Endothelial cell of umbilical vein (primary cell): ENCODE results near the gene UNC5B. TPM values are rescaled to one million over a fixed set of nuclear protein-coding genes. Genes with fewer than 3 reads are reported as not detected.

ENCODE experiments used
- BruUV-seq: library from RNA; stranded (reverse); fragments of 400-500 nt; replicated peaks from 2 replicates; lab custom pipeline; 2021; lab: Mats Ljungman, UMichigan
- CTCF ChIA-PET: fragments of 300-600, 350-600 bp; sonication (Branson Sonifier 250); formaldehyde crosslinking; loops from one replicate; lab custom pipeline; 2021; ENCODE audit warnings: antibody characterized with exemption, inconsistent platforms; lab: Charles Lee
- POLR2A ChIA-PET: fragments of 300-600, 350-600 bp; sonication (Branson Sonifier 250); formaldehyde crosslinking; loops from one replicate; lab custom pipeline; 2021; ENCODE audit warnings: antibody characterized with exemption, inconsistent platforms; lab: Charles Lee
- DNase-seq: peaks from one replicate; pipeline ENCODE4 v3.0.0-alpha.2; 2011; ENCODE audit warnings: low read depth, low spot score
- FAIRE-seq: peaks from 2 replicates; lab custom pipeline; 2011; peaks lifted over from hg19 to GRCh38; lab: Jason Lieb, UNC
- H2AFZ ChIP-seq: 2 replicates; pipeline ENCODE4 v1.6.0; 2012; ENCODE audit warnings: low read depth, low read length, control low read depth, inconsistent platforms
- H3K27ac ChIP-seq: 2 replicates; pipeline ENCODE4 v1.5.1; 2011; ENCODE audit warnings: low read depth, mild to moderate bottlenecking, control low read depth, low read length, moderate library complexity; ENCODE audit not compliant: insufficient read depth
- H3K27me3 ChIP-seq, 2 experiments: 2 replicates each; pipeline versions ENCODE4 v1.6.0 to v1.6.1; 2011; ENCODE audit warnings: low read length in 2 of 2, mixed read lengths in 1 of 2; ENCODE audit not compliant: control insufficient read depth in 2 of 2, insufficient read depth in 2 of 2
- H3K36me3 ChIP-seq, 2 experiments: 2 replicates in 1 of 2; 3 replicates in 1 of 2; pipeline ENCODE4 v1.5.1; 2011; ENCODE audit warnings: low read length in 2 of 2, mild to moderate bottlenecking in 1 of 2, moderate library complexity in 1 of 2; ENCODE audit not compliant: control insufficient read depth in 2 of 2, insufficient read depth in 2 of 2; ENCODE audit errors: extremely low read depth in 1 of 2
- H3K4me1 ChIP-seq: 3 replicates; pipeline ENCODE4 v1.5.1; 2011; ENCODE audit warnings: mild to moderate bottlenecking, low read length; ENCODE audit not compliant: control insufficient read depth, insufficient read depth; ENCODE audit errors: extremely low read depth
- H3K4me2 ChIP-seq: 2 replicates; pipeline ENCODE4 v1.6.1; 2011; ENCODE audit warnings: low read length, control low read depth, mixed read lengths; ENCODE audit not compliant: insufficient read depth
- H3K4me3 ChIP-seq, 3 experiments: fragments of 200-600 bp in 1 of 3; sonication (generic), shearing (Covaris generic) in 1 of 3; replicated peaks in 1 of 3; 2 replicates each; pipeline ENCODE4 v1.5.1; 2011 to 2016; ENCODE audit warnings: control low read depth in 3 of 3, low read length in 3 of 3, mild to moderate bottlenecking in 2 of 3, inconsistent platforms in 1 of 3, low read depth in 1 of 3, moderate library complexity in 1 of 3; ENCODE audit not compliant: insufficient read depth in 1 of 3
- H3K79me2 ChIP-seq: 2 replicates; pipeline ENCODE4 v1.6.0; 2012; ENCODE audit warnings: low read length, inconsistent platforms; ENCODE audit not compliant: control insufficient read depth, insufficient read depth
- H3K9ac ChIP-seq: replicated peaks from 2 replicates; pipeline ENCODE3; 2011; ENCODE audit warnings: low read length, control low read depth; ENCODE audit not compliant: insufficient read depth; ENCODE audit errors: extremely low read depth
- H3K9me1 ChIP-seq: replicated peaks from 3 replicates; pipeline ENCODE4 v1.6.0; 2011; ENCODE audit warnings: mild to moderate bottlenecking, low read length; ENCODE audit not compliant: control insufficient read depth, insufficient read depth; ENCODE audit errors: extremely low read depth
- H3K9me3 ChIP-seq: replicated peaks from 2 replicates; pipeline ENCODE4 v1.5.1; 2012; ENCODE audit warnings: low read length, inconsistent platforms; ENCODE audit not compliant: control insufficient read depth, insufficient read depth
- H4K20me1 ChIP-seq: replicated peaks from 2 replicates; pipeline ENCODE3; 2011; ENCODE audit warnings: mild to moderate bottlenecking, low read length; ENCODE audit not compliant: control insufficient read depth, insufficient read depth; ENCODE audit errors: extremely low read depth
- EZH2 ChIP-seq: IDR thresholded peaks from 2 replicates; pipeline ENCODE4 v1.6.1; 2012; ENCODE audit warnings: borderline replicate concordance, low read depth, mild to moderate bottlenecking, moderate library complexity, low read length, inconsistent platforms; ENCODE audit not compliant: severe bottlenecking
- FOS ChIP-seq: IDR thresholded peaks from 2 replicates; pipeline ENCODE4 v1.6.1; 2011; ENCODE audit warnings: mild to moderate bottlenecking, low read length, moderate library complexity, borderline replicate concordance; ENCODE audit not compliant: insufficient read depth
- GATA2 ChIP-seq: IDR thresholded peaks from 2 replicates; pipeline ENCODE4 v1.7.0; 2011; ENCODE audit warnings: low read depth, mild to moderate bottlenecking, moderate library complexity, mixed read lengths, low read length; ENCODE audit not compliant: insufficient read length, insufficient read depth
- JUN ChIP-seq: IDR thresholded peaks from 2 replicates; pipeline ENCODE4 v1.6.1; 2011; ENCODE audit warnings: borderline replicate concordance, low read depth; ENCODE audit not compliant: insufficient read length, insufficient read depth
- MYC ChIP-seq: IDR thresholded peaks from one replicate; pipeline ENCODE4 v1.6.1; 2011; ENCODE audit warnings: mild to moderate bottlenecking, low read depth, low read length
- POLR2A ChIP-seq: IDR thresholded peaks from 2 replicates; pipeline ENCODE4 v1.6.1; 2012; ENCODE audit warnings: low read depth, mild to moderate bottlenecking, control low read depth, low read length
- POLR2AphosphoS5 ChIP-seq: IDR thresholded peaks from 2 replicates; pipeline ENCODE4 v1.6.1; 2012; ENCODE audit warnings: low read depth, mild to moderate bottlenecking, control low read depth, low read length, moderate library complexity; ENCODE audit not compliant: insufficient read depth
- dilution Hi-C: fragments of 300-500 bp; cut with MboI; formaldehyde crosslinking; loops from one replicate; pipeline ENCODE4 v1.15.0; 2019; ENCODE audit warnings: low sequenced_read_pairs; ENCODE audit not compliant: extremely low pct_ligation_motif_present
- intact Hi-C: fragments of 100-400 bp; cut with micrococcal nuclease; formaldehyde crosslinking; loops from one replicate; pipeline ENCODE4 v1.10.0; 2022
- polyA plus RNA-seq, 4 experiments: library from polyadenylated mRNA; depleted of rRNA in 3 of 4; stranded (reverse) in 3 of 4; unstranded in 1 of 4; fragments of >200 nt; gene quantifications; 2 replicates each; pipeline versions ENCODE4 v1.2.1 to v1.2.3, GENCODE V29; 2011 to 2012; ENCODE audit warnings: missing spikeins in 1 of 4
- total RNA-seq: library from RNA; stranded (reverse); gene quantifications from 2 replicates; pipeline ENCODE4 v1.2.3, GENCODE V29; 2021
- TF ChIP-seq, protein P1 (sequence below): IDR thresholded peaks from 2 replicates; pipeline ENCODE4 v1.6.1; 2011; ENCODE audit not compliant: insufficient read depth, insufficient read length
- TF ChIP-seq, protein P2 (sequence below), 2 donors: IDR thresholded peaks; 1 replicate in 1 of 2; 2 replicates in 1 of 2; pipeline ENCODE4 v1.5.1; 2011; ENCODE audit warnings: low read length in 2 of 2, mild to moderate bottlenecking in 2 of 2, moderate library complexity in 2 of 2, control low read depth in 1 of 2, inconsistent platforms in 1 of 2, low read depth in 1 of 2; ENCODE audit not compliant: insufficient read depth in 1 of 2; ENCODE audit errors: extremely low read depth in 1 of 2

The UNC5B gene
- total and polyA plus RNA-seq, 2 donors (not counting 3 experiments of a cell fraction or from before 2014, with no cell fraction given): 0.39 to 2.5 TPM

DNA sequence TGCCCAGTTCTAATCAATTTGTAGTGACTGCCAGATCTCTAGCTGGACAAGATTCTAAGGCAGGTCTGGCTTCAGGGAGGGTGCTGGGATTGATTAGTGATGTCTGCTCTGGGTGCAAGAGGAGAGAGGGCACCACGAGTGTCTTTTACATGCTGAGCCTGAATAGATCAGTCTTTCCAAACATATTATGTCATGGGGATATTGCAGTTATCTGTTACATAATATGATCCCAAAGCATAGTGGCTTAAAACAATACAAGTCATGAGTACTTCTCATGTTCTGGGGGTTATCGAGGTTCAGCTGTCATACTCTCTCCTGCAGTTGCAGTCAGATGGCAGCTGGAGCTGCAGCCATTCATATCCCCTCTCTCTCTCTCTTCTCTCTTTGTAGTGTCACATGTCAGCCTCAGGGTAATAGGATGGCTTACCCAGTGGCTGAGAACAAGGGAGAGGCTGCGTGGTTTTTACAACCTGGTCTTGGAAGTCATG, 132.7 kb downstream of the UNC5B start:
- BruUV-seq: no TSS peak
- peaks cover 2% of the 10 kb centered on the region for H3K4me1 ChIP-seq
- H3K36me3 ChIP-seq: no peaks in the 10 kb centered on the region
- H3K9ac ChIP-seq: no peak overlapping the region
- TF ChIP-seq MYC (no peak), GATA2 (no peak), FOS (no peak), JUN (no peak), POLR2A (no peak), POLR2AphosphoS5 (no peak), EZH2 (no peak)
- TF ChIP-seq, protein P1, sequence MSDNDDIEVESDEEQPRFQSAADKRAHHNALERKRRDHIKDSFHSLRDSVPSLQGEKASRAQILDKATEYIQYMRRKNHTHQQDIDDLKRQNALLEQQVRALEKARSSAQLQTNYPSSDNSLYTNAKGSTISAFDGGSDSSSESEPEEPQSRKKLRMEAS: no peak
- TF ChIP-seq, protein P2, sequence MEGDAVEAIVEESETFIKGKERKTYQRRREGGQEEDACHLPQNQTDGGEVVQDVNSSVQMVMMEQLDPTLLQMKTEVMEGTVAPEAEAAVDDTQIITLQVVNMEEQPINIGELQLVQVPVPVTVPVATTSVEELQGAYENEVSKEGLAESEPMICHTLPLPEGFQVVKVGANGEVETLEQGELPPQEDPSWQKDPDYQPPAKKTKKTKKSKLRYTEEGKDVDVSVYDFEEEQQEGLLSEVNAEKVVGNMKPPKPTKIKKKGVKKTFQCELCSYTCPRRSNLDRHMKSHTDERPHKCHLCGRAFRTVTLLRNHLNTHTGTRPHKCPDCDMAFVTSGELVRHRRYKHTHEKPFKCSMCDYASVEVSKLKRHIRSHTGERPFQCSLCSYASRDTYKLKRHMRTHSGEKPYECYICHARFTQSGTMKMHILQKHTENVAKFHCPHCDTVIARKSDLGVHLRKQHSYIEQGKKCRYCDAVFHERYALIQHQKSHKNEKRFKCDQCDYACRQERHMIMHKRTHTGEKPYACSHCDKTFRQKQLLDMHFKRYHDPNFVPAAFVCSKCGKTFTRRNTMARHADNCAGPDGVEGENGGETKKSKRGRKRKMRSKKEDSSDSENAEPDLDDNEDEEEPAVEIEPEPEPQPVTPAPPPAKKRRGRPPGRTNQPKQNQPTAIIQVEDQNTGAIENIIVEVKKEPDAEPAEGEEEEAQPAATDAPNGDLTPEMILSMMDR (IDR thresholded peaks at IDR 0.05; ENCODE audit: extremely low read depth in 1 of 2, insufficient read depth in 1 of 2, low read depth in 1 of 2, low read length in 2 of 2): no peak
- H3K27ac ChIP-seq: no peak overlapping the region
- POLR2A ChIA-PET: no interaction called here
- no peaks in the 10 kb centered on the region for H3K9me1 ChIP-seq
- H3K27me3 ChIP-seq: no peaks in the 10 kb centered on the region
- no peaks in the 10 kb centered on the region for H3K79me2 ChIP-seq
- H3K4me3 ChIP-seq: no peak overlapping the region
- CTCF ChIA-PET: interaction anchor here (1.2 kb wide), 1 partner anchor 26 kb away, joined by 7 read pairs; the partner anchor contains the start of gene SLC29A3
- dilution Hi-C loops (no loop called here), intact Hi-C loops (no loop called here)
- no peaks in the 10 kb centered on the region for H3K9me3 ChIP-seq
- no peaks in the 10 kb centered on the region for H4K20me1 ChIP-seq
- FAIRE-seq (no peak), DNase-seq (no peak)
- H2AFZ ChIP-seq: no peak overlapping the region
- no peak overlapping the region for H3K4me2 ChIP-seq
